ENCODE measurements around the gene NAA16.

DNA sequence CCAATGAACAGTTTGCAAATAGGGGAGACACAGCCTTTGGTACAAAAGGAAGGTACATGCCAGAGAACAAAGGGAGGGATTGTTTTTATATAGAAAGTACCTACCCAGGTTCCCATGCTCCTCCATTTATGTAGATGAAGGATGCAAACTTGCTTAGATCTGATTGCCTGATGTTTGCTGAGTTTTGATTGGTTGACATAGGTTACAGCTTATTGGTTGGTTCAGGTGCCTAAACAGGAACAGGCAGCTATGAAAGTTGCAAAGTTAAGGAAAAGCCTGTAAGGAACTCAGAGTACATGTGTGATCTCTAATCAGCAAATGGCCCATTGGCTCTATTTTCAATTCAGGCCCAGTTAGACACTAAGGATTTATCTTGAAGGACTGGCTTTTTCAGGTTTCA is 6.5 kb upstream of the NAA16 start:
- TF ChIP-seq EP300 (IDR thresholded peaks at IDR 0.05) (no peak), POLR2A (IDR thresholded peaks at IDR 0.05) (no peak), POLR2AphosphoS5 (IDR thresholded peaks at IDR 0.05) (no peak)
- TF ChIP-seq, protein P1, sequence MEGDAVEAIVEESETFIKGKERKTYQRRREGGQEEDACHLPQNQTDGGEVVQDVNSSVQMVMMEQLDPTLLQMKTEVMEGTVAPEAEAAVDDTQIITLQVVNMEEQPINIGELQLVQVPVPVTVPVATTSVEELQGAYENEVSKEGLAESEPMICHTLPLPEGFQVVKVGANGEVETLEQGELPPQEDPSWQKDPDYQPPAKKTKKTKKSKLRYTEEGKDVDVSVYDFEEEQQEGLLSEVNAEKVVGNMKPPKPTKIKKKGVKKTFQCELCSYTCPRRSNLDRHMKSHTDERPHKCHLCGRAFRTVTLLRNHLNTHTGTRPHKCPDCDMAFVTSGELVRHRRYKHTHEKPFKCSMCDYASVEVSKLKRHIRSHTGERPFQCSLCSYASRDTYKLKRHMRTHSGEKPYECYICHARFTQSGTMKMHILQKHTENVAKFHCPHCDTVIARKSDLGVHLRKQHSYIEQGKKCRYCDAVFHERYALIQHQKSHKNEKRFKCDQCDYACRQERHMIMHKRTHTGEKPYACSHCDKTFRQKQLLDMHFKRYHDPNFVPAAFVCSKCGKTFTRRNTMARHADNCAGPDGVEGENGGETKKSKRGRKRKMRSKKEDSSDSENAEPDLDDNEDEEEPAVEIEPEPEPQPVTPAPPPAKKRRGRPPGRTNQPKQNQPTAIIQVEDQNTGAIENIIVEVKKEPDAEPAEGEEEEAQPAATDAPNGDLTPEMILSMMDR (IDR thresholded peaks at IDR 0.05) = no peak

Measured in suprapubic skin (tissue), 4 donors.